GM19452 (cell line): ENCODE results near the gene DELE1.

Experiments used
- ATAC-seq: cut with Tn5 transposase; IDR thresholded peaks from one replicate; pipeline ENCODE4 v1.9.1; 2021; ENCODE audit not compliant: unreplicated experiment

Gene DELE1

GRCh38 chr5:141923448-141924313 is at the start of gene DELE1:
TSS of gene DELE1 (plus strand) at chr5:141923871. CDS start at chr5:141923942, 71 bp downstream.
- ATAC-seq: peak; percentile 96

GRCh38 chr5:141873933-141874261 is 49.8 kb upstream of the DELE1 start:
- ATAC-seq: no peak

GRCh38 chr5:141874262-141874964 is 49.3 kb upstream of the DELE1 start:
- no peak for ATAC-seq

- no peak for ATAC-seq
Measured at GRCh38 chr5:141875022-141875740, 48.5 kb upstream of the DELE1 start.

DNA sequence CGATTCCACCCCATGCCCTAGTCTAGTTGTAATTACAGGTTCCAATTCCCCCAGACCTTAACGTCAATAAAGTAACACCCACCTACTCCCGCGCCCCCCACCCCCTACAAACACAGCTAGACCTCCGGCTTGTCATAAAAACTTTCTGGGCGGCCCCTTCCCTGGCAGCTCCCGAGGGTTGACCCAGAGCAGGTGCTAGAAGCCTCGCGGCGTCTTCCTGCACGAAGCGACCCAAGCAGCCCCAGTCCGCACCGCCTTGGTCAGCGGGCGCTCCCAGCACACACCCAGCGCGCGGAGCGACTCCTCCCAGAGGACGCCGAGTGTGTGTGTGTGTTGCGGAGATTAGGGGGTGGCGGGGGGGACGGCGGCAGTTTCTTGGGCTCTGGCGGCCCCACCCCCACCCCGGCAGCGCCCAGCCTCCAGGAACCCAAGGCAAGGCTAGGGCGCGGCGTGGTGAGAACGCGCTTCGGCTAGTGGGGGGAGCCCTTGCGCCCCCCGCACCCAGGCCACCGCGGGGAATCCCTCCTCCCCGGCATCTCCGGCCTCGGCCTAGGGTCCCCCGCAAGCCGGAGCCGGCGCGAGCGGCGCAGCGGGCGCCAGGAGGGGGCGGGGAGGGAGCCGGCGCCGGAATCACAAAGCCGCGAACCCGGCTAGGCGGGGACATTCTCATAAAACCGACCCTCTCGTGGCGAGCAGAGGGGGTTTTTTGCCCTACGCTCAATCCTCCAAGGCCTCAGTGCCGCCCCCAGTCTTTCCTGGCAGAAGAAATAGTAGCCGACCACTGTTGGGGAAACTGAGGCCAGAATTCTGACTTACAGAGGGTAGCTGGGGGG is 47.7 kb upstream of the DELE1 start:
- no peak for ATAC-seq

DNA sequence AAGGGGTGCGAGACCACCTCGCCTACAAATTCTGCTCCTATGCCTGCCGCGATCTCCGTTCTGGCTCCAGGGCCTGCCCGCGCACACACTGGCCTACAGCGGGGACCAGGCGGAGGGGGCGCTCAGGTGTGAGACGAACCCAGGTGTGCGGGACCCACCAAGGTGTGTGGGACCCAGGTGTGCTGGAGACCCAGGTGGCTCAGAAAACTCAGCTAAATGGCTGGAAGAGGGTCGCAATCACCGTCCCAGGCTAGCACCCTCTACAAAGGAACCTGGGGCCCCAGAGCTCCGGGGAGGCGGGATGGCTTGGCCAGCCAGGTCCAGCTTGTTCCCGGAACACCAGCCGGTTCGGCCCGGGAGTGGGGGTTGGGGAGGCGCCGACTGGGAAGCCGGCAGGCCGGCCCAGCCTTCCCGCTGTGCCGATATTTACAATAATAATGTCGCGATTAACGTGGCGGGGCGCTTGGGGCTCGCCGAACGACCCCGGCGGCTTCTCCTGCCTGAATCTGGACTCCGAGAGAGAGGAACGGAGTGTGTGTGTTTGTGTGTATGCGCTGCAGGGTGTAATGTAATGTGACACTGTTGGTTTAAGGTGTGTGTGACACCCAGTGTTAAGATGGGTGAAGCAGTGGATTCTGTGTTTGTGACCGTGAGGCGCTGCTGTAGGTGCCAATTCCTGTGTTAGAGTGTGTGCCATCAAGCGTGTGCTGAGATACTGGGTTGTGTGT is 46.9 kb upstream of the DELE1 start:
- no peak for ATAC-seq

GRCh38 chr5:141877356-141878185 is 46.1 kb upstream of the DELE1 start:
- ATAC-seq: no peak

DNA sequence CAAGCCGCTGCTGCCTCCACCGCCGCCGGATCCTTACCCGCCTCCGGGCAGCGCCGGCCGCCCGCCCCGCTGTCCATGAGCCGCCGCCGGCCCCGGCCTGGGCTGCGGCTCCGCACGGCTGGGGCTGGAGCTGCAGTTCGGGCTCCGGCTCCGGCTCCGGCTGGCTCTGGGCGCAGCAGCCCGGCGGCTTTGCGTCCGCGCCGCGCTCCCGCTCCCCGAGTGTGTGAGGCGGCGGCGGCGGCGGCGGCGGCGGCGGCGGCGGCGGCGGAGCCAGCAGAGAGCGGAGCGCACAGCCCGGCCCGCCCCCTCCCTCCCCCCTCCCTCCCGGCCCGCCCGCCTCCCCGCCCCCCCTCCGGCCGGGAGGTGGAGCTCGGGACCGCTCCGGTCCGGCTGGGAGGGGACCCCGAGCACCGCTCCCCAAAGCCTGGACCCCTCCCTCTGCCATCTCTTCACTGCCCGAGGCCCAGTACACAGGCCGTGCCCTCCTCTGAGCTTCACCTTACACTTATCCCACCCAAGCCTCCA is 45.4 kb upstream of the DELE1 start, which contains the start of gene PCDH1:
Gene PCDH1 (minus strand): TSS at position 225 of the 525 bp plus-strand sequence. CDS start 148 bp downstream, at position 77.
- ATAC-seq: no peak

- ATAC-seq: peak; percentile 85
Measured at GRCh38 chr5:141878711-141879425, 44.8 kb upstream of the DELE1 start.

- no peak for ATAC-seq
Measured at GRCh38 chr5:141879426-141879759, 44.3 kb upstream of the DELE1 start.

DNA sequence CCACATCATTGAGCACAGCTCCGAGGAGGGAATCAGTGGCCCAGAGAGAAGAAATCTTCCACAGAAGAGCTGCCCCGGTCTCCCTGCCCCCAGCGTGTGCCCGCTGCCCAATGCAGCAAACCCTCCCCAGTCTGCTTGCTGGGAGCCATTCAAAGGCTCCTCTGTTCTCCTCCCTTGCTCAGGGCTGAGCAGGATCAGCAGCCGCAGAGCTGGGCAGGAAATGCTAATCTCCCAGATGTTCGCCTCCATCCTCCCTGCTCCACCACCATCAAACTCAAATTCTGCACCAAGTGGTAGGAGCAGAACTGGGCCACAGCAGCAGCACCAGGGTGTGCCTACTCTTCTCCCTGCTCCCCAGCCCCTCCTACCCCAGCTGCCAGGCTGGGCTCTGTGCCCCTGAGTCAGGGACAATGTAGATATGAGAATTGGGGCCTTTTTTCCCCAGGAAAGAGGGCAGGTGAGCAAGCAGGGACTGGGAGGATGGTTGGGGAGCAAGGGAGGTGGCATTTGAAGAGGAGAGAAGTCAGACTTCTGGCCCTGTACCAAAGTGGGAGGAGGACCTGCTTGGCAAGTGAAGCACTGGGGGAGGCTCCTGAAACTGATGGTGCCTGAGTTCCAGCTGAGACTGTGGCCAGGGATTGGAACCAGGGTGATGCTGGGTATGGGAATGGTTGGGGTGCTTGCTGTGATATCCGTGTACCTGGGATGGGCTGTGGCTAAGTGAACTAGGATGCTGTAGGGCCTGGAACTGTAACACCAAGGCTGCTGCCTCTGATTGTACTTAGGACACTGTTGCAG is 43.5 kb upstream of the DELE1 start:
- ATAC-seq: no peak

GRCh38 chr5:141880961-141881801 is 42.5 kb upstream of the DELE1 start:
- no peak for ATAC-seq

DNA sequence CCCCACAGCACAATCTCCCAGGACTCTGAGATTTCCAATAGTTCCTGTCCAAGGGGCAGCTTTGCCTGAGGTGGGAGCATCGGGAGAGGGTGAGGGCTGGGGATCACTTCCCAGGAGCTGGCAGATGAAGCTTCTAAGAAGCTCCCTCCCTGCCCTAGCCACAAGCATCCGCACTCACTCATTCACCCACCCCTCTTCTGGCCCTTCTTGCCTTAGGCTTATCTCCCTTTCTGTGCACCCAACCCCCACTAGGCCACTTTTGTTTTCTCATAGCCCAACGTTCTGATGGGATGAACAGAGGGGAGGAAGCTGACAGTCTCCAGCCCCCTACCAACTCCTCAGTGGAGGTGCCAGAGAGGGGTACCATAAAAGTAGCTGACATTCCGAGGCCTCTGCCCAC is 41.8 kb upstream of the DELE1 start:
- no peak for ATAC-seq

DNA sequence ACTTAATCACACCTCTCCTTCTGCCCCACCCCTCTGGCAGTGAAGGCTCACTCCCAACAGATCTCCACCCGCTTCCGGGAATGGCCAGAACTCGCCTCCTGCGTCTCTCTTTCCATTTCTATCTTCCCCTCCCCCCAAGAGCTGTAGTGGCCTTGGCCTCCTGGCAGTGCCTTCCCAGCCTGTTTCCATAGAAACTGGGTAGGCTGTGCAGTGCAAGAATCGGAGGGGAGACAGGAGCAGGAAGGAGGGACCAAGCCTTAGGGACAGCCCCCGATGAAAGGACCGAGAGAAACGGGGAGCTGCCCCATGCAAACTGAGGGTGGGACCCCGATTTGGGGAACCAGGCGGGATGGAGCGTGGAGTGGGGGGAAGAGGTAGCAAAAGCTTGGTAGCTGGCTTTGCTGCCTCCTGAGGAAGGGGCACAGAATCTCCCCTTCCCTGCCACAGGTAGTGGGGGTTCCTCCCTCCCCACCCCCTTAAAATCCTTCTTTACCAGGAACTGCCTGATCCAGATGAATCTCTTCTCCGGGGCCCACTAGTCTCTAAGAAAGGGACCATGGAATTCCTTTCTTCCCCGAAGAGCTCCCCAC is 41.0 kb upstream of the DELE1 start:
- no peak for ATAC-seq

DNA sequence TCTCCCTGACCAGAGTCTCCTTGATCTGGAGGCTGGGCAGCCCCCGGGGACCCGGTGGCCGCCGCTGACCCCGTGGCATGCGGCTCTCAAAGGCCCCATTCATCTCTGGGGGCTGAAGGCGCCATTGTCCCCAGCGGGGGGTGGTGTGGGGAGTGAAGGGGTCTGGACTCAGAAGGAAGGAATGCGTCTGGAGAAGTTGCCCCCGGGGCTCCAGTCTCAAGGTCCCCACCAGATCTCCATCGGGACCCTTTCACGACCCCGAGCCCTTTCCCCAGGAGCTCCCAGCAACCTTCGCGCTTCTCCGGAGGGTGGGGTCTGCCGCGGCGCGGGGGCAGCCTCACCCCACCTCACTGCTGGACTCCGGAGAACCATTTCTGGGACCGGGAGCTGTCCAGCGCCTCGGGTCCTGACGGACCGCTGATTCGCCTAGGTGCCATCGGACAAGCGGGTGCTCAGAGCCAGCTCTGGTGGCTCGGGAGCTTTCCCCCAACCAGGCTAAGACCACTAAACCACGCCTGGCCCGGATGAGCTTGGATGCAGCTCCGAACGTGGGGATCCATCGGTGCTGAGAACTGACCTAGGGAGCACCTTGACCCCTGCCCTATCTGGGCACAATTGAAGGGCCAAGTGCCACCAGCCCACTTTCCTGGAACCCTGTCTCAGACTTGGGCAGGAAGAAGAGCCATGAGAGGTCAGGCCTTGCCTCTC is 40.3 kb upstream of the DELE1 start:
- ATAC-seq: no peak

DNA sequence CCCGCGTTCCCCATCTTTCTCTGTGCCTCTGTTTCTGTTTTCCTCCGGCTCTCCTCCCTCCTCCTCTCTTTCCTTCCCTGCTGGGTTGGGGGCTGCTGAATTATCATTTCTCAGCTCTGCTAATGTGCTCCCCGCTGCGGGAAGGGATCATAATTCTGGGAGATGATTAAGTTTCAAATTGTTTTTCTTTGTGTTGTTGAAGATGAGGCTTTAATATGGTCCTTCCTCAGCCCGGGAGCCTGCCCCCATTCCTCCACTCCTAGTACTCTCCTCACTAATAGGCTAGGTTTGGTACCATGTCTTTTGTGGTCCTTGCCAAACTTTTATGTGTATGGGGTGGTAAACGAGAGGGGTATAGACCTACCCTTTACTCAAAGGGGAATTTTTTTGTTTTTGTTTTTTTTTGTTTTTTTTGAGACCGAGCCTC is 39.8 kb upstream of the DELE1 start:
- ATAC-seq: no peak
